ENCODE measurements around the gene TRIM17.

DNA sequence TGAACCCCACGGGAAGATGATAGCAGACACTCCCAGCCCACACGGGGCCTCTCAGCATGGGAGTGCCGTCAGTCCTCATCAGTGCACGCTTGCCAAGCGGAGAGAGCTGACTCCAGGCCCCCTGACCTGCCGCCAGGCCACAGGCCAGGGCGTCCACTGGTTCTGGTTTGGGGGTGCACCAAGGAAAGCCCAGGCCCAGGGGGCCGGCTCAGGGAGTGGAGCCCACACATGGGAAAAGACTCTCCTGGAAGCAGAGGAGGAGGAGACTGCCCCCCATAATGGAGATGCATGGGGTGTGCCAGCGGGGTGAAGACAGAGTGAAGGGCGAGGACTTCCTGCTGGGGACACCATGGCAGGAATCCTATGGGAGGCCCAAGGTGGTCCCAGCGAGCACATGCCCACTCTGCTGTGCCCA is 16.4 kb downstream of the TRIM17 start:
- TF ChIP-seq, protein P1, sequence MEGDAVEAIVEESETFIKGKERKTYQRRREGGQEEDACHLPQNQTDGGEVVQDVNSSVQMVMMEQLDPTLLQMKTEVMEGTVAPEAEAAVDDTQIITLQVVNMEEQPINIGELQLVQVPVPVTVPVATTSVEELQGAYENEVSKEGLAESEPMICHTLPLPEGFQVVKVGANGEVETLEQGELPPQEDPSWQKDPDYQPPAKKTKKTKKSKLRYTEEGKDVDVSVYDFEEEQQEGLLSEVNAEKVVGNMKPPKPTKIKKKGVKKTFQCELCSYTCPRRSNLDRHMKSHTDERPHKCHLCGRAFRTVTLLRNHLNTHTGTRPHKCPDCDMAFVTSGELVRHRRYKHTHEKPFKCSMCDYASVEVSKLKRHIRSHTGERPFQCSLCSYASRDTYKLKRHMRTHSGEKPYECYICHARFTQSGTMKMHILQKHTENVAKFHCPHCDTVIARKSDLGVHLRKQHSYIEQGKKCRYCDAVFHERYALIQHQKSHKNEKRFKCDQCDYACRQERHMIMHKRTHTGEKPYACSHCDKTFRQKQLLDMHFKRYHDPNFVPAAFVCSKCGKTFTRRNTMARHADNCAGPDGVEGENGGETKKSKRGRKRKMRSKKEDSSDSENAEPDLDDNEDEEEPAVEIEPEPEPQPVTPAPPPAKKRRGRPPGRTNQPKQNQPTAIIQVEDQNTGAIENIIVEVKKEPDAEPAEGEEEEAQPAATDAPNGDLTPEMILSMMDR (IDR thresholded peaks at IDR 0.05; ENCODE audit: insufficient read depth, low read depth, low read length) = no peak
- no peak for TF ChIP-seq EZH2 (IDR thresholded peaks at IDR 0.05; ENCODE audit: insufficient read depth, low read length)

Measured in astrocyte (in vitro differentiated cells and primary cell).